ENCODE data around the gene BCAR3.
"Not testable (repeated sequence)": the region's sequence is repeated elsewhere in the genome, so short reads cannot be mapped to it uniquely, and the experiment has no call there.

Gene BCAR3

DNA sequence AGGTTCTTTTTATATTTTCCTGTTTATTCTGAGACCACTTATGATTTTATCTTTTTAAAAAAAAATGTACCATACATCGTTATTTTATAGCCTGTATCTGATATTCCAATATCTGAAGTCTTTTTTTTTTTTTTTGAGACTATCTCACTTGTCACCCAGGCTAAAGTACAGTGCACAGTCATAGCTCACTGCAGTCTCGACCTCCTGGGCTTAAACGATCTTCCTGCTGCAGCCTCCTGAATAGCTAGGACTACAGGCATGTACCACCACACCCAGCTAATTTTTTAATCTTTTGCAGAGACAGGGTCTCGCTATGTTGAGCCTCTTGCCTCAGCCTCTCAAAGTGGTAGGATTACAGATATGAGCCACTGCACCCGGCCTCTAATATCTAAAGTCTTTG, 25.1 kb downstream of the BCAR3 start:
- Histone ChIP-seq H3K27ac (no peak overlapping the region), H3K4me3 (no peak overlapping the region)

DNA sequence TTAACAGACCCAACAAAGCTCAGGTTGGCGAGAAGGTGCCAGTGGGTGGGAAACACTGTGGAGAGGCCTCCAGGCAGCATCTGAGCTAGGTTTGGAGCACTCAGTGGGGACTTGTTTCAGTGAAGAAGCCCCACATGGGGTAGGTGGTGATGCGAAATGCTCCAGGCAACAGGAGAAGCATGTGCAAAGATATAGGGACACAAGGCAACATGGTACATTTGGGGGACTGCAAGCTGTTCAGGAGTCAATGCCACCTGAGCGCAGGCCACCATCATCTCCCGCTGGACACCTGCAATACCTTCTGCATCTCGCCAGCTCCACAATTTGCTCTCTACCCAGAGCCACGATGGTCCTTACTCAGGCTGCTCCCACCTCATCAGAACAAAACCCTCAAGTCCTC, 28.0 kb downstream of the BCAR3 start:
- H3K4me3 ChIP-seq = no peak overlapping the region

DNA sequence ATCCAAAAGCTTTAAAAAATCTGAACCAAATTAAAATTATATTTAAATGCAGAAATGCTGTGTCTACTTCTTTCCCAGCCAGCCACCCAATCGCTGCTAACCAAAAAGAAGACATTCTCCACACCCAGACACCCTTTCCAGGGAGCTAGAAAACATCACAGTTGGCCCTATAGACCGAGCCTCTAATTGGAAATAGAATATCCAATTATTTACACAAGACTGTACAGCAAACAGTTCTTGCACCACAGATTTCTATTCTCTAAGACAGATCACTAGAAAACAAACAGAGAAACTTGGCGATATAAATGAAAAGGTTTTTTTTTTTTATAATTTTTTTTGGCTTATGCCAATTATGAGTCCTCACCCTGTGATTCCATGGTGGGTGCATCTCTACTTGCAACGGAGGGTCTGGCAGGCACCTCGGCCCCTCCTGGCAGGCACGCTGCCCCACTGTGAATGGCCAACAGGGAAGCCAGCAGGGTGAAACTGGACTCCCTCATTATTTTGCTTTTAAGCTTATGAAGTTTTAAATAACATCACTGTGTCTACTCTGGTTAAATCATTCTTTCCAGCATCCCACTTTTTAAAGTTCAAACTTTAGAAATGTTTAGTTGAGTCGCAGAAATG, 29.2 kb downstream of the BCAR3 start:
- Histone ChIP-seq H3K27ac (peak overlapping the region in 1 of 21 experiments; percentile 6), H3K4me3 (no peak overlapping the region)

More for the DNA sequence above, 28.0 kb downstream of the BCAR3 start:
- no peak overlapping the region for H3K27ac ChIP-seq

DNA sequence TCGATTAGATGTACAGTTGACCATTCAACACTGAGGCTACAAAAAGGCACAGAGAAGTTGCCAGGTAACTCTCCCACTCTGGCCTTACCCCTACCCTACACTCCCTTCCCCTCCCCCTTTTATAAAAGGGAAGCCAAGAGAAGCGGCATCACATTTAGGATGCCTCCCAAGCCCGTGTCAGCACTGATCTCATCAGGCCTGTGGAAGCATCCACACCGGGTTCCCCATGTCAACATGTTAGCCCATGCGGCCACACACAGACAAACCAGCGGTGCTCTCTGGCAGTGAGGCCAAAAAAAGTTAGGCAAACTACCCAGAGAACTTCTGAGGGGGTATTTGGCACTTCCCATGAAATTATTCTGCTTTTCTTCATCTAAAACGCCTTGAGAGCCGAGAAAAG, 29.9 kb downstream of the BCAR3 start:
- peak overlapping the region in 2 of 21 experiments; percentile 6 to 9 for H3K27ac ChIP-seq
- no peak overlapping the region for H3K4me3 ChIP-seq

DNA sequence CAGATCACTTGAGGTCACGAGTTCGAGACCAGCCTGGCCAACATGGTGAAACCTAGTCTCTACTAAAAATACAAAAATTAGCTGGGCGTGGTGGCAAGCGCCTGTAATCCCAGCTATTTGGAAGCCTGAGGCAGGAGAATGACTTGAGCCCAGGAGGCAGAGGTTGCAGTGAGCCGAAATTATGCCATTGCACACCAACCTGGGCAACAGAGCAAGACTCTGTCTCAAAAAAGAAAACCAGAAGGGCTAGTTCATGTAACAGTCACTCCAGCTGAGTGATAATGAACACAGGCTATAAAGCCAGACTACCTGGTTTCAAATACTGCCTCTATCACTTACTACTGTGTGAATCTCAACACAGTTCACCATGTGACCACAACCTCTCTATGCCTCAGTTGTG, 31.5 kb downstream of the BCAR3 start:
- not testable (repeated sequence) for H3K4me3 ChIP-seq

DNA sequence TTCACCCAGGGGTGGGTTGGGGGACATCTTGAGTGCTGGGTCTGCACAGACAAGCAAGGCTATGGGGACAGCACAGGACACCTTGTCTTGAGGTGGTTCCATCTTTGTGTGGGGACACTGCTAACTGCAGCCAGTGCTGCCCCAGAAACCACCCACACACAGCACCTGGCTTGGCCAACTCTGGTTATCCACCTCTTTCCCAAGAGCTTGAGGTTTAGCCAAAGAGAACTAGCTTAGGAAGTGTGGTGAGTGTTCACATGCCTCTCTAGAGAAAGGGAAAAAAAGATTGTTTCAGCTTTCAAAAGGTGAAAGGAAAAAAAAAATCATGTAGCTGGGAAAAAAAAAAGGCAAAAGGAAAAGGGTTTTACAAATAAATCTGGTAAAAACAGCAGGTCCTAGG, 32.4 kb downstream of the BCAR3 start:
- no peak overlapping the region for H3K27ac ChIP-seq
- H3K4me3 ChIP-seq = no peak overlapping the region

More for the DNA sequence above, 31.5 kb downstream of the BCAR3 start:
- H3K27ac ChIP-seq = not testable (repeated sequence)

DNA sequence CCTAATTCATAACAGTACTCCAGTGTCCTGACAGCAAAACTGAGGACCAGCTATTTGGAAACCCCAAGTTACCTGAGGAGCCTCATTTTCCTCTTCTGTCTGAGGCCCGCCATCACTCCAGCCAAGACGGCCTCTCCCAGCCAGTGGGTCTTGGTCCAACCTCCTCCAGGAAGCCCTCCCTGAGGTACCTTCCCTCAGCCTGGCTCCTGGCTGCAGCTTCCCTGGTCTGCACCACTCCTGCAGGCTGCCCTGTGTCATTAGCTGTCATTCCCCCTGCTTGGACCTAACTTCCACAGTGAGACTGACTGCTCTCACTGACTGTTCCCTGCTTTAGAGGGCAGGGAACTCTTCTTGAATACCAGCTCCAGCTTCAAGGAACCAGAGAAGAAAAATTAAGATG, 33.0 kb downstream of the BCAR3 start:
- Histone ChIP-seq H3K27ac (no peak overlapping the region), H3K4me3 (no peak overlapping the region)

DNA sequence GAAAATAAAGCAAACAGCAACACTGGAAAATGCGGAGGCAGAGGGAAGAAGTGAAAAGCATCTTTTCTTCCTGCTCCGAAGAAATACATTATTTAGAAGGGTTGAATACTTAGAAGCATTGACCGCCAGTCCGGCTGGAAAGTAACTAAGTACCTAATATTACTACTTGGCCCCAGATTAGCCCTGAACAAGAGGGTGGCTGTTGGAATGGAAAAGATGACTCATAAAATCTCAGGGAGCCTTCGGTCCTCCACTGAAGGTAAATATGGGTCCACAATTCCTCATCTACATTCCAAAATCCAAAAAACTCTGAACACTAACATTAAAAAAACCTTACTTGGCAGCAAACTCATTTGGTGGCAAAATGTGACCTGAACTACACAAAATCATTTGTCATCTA, 40.1 kb downstream of the BCAR3 start:
- Histone ChIP-seq H3K4me3 (no peak overlapping the region), H3K27ac (no peak overlapping the region)

DNA sequence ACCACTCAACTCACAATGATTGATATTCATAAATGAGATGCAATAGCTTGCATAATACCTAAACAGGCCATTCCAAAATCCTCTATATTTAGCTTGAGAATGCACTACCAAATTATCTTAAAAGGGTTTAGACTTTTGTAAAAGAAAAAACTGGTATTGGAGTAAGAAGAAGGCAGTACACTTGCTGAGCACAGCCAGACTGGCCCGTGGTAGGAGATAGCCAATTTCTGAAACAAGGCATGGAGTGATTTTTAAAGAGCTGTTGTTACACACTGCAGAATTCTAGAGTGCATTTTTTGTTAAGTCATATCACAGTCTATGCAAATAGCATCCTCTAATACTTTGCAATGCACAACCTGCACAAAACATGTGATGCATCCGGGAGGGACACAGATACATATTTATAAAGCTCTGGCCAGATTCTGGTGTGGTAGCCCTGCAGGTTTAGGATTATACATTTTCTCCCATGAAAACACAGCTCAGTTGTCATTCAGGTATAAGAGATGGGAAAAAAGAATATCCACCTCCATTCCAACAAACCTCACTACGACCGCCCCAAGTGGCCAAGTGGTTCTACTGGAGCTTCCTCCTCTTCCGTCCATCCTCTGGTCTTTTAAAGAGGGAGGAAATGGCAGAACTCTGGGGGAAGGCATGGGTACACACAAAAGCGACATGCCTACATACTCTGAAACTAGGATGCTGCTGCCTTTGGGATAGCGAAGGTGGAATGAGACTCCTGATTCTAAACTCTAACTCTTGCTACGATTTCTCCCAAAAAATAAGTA, 40.8 kb downstream of the BCAR3 start:
- H3K27ac ChIP-seq = no peak overlapping the region
- no peak overlapping the region for H3K4me3 ChIP-seq

DNA sequence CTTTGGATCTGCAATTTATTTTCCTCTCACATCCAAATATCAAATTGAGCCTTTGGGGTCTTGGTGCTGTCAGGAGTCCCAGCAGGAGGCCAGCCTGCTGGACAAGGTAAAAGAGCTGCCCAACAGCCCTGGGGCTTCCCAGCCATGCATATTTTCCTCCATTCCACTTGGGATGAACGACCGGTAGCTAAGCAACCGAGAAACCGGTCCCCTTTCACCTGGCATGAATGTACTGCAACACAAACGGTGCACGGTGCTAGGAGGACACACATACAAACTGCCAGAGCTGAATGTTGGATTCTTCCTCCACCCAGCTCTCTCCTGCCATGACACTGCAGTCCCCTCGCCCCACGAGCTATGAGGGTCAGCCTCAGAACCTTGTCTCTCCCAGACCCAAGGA, 42.7 kb downstream of the BCAR3 start:
- Histone ChIP-seq H3K4me3 (no peak overlapping the region), H3K27ac (peak overlapping the region in 1 of 21 experiments; percentile 17)

DNA sequence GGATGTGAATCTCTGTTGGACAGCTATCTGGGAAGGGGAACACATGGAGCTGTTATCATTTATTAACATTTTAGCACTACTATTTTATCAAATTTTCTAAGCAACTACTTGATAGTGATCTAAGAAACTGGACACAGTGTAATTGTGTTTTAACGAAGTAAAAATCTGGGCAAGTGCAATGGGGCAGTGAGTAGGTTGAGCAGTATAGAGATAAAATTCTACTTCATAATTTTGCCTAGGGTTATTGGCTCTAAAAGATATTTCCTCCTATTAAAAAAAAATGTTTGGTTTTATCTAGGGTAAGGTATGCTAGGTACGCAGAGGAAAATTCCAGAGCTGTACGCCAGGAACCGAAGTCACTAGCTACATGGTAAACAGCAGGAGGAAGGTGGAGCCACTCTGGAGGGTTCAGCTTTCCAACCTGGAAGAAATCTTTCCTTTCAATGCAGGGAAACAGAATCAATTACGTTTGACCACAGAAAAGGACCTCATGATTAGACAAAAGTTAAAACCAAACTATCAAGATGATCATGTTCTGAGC, 43.3 kb downstream of the BCAR3 start:
- H3K27ac ChIP-seq = peak overlapping the region in 1 of 21 experiments; percentile 17

DNA sequence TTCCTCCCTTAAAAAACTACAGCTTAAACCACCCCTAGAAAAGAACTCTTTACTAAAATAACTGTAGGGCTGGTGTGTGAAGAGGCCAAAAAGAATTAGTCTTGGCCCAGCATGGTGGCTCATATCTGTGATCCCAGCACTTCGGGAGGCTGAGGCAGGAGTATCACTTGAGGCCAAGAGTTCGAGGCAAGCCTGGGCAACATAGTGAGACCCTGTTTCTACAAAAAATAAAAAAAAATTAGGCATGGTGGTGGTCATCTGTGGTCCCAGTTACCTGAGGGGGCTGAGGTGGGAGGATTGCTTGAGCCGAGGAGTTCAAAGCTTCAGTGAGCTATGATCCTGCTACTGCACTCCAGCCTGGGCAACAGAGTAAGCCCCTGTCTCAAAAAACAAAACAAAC, 44.9 kb downstream of the BCAR3 start:
- Histone ChIP-seq H3K27ac (peak overlapping the region in 3 of 21 experiments; percentile 58 to 65 (median 58)), H3K4me3 (no peak overlapping the region)

More for the DNA sequence above, 43.3 kb downstream of the BCAR3 start:
- no peak overlapping the region for H3K4me3 ChIP-seq

DNA sequence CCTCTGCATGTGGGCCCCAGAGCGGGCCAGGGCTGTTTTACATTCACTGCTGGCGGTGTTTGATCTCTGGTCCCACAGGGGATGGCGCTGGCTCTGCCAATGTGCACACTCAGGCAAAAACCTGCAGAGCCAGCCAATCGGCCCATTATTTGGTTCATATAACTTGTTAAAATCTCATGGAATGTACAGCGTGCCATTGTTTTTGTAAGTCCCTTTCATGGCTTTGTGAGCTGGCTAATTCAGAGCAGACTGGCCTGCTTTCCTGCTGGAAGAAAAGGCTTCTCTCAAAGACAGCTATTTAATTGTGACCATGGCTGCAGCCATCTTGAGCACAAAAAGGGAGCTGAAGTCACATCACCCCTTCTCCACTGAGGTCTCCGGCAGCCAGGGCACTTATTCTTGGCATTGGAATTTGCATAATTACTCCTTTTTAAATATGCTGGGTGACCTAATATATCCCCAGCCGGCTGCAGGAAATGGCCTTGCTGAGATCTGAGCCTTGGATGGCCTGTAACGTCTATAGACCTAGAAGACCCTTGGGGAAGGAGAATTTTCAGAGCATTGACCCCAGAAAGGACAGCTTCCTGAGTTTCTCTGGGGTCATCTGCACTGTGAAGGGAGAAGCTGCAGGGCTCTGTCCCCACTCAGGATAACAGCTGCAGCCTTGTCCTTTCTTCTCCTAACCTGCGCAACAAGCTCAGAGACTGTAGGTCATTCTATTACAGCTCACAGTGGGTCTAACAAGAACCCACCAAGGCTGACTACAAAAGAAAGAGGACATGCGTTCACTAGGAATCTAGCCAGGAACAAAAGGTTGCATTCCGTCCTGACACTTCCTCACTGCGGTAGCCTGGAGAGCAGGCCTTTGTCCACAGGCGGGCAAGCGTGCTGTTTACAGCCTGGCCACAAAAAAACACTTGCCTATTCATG, 45.8 kb downstream of the BCAR3 start:
- H3K4me3 ChIP-seq = no peak overlapping the region
- H3K27ac ChIP-seq = peak overlapping the region in 8 of 21 experiments; percentile 6 to 65 (median 37)

DNA sequence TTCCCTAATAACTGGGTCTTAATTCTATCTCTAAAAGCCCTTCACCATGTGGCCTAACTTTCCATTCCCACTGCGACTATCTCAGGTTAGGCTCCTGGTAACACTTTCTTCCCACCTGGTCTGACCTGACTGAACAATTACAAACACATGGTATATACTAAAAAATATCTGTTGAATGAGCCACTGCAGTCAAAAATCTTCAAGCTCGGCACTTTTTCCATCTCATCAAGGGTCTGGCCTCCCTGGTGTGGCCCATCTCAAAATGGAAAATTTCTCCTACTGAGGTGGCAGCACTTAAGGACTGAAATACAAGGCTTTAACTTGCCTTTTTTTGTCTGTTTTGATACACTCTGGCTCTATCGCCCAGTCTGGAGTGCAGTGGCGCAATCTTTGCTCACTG, 48.3 kb downstream of the BCAR3 start:
- H3K27ac ChIP-seq = no peak overlapping the region
- H3K4me3 ChIP-seq = no peak overlapping the region

DNA sequence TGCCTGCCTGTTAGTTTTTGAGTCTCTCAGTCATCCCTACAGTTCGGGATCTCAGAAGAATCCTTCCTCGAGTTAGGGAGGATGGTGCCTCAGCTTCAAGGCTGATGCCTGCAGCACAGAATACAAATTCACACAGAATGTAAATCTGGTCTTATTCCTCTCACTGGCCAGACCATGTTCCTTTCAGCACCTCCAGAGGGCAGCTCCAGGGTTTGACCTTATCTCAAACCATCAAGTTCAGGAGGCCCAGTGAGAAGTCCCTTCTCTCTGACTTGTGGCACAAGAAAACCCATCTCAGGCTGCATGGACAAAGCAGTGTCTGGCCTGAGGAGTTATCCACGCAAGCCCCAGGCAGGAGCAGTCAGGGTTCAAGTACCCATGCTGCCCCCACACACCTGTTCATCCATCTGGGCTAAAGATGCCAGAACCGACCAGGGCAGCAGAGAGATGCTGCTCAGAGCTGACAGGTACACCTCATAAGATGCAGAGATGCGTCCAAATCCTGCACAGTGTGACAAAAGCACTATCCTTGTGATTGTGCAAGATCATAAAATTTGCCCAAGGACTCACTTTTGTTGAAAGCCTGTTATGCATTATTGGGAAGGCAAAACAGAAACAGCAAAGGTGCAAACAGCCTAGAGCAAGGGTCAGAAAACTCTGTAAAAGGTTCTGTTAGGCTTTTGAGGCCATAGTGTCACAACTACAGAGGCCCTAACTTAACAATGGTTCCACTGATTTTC, 49.8 kb downstream of the BCAR3 start:
- H3K4me3 ChIP-seq = no peak overlapping the region
- no peak overlapping the region for H3K27ac ChIP-seq

DNA sequence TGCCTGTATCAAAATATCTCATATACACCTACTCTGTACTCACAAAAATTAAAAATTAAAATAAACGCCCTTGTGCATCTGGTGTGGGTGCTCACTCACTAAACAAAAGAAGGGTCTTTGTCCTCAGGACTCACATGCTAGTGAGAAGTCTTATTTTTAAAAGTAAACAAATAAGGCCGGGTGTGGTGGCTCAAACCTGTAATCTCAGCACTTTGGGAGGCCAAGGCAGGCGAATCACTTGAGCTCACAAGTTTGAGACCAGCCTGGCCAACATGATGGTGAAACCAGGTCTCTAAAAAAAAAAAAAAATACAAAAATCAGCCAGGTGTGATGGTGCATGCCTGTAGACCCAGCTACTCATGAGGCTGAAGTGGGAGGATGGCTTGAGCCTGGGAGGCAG, 51.5 kb downstream of the BCAR3 start:
- Histone ChIP-seq H3K4me3 (no peak overlapping the region), H3K27ac (no peak overlapping the region)

DNA sequence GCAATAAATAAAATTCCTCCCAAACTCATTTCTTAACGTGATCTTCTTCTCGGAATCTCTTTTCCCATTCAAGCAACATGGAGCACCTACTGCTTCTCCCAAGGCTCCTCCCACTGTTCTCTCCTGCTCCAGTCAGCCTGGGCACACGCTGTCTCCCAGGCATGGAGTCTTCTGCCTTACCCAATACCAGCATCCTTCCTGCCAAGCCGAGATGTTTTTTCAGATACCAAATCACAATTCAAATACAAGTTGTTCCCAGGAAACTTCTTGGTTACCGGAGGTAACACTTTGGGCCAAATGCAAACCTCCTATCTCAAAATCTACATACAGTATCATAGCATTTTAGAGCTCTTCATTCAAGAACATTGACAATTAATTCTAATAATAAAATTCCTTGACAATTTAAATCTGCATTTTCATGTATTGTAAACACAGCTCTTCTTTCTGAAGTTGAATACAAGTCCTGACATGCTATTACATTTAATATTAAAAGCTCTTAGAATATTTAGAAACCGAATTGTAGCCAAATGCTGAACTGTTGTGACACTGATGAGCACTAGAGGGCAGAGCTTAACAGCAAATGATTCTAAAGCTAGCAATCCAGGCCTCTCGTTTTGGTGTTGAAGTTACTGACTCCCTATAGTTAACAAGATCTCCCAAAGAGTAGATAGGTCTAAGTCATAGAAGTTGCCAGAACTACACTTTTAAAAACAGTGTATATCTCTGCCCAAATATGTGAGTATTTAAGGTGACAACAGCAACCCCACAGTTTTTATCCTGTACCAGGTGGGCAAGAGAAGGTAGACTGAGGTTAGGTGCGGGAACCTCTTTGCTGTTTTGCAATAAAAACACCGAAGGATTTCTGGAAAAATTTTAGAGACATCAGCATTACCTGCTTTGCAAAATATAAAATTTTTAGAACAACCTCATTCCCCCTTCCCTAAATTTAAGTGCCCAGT, 52.3 kb downstream of the BCAR3 start:
- no peak overlapping the region for H3K4me3 ChIP-seq
- H3K27ac ChIP-seq = peak overlapping the region in 1 of 21 experiments; percentile 16

DNA sequence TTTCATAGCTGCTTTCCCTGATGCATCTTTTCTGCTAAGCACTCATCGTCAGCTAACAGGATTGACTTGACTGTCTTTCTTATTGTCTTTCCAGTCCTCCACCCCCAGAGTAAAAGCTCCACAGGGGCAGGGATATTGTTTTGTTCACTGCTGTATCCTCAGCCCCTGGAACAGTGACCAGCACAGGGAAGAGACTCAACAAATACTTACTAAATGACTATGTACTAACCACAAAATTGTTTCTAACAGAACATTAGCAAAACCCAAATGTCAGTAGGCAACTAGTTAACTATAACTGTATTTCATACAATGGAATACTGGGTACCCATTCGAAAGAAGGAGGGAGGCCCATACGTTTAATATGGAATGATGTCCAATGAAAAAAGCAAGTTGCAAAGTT, 53.0 kb downstream of the BCAR3 start:
- peak overlapping the region in 3 of 21 experiments; percentile 16 to 24 (median 18) for H3K27ac ChIP-seq

More for the DNA sequence above, 53.0 kb downstream of the BCAR3 start:
- H3K4me3 ChIP-seq = no peak overlapping the region
